Fibroblast of lung (primary cell): ENCODE results near the gene GNG12. TPM values are rescaled to one million over a fixed set of nuclear protein-coding genes. Genes with fewer than 3 reads are reported as not detected.
A peak's percentile ranks its signal among the peaks of the same experiment; 100 is the strongest.

Experiments
- DNase-seq, 2 donors: peaks; one replicate each; pipeline versions ENCODE4 v3.0.0 to v3.0.0-alpha.2; 2010; ENCODE audit warnings: low read depth in 2 of 2
- H2AFZ ChIP-seq: 2 replicates; pipeline ENCODE4 v1.5.1; 2012; ENCODE audit warnings: low read length, control low read depth, inconsistent platforms
- H3K27ac ChIP-seq: 2 replicates; pipeline ENCODE4 v1.5.1; 2011; ENCODE audit warnings: low read length, control low read depth; ENCODE audit not compliant: insufficient read depth
- H3K27me3 ChIP-seq: 2 replicates; pipeline ENCODE4 v1.5.1; 2011; ENCODE audit warnings: mild to moderate bottlenecking, low read length; ENCODE audit not compliant: control insufficient read depth, insufficient read depth
- H3K36me3 ChIP-seq: 2 replicates; pipeline ENCODE4 v1.5.1; 2011; ENCODE audit warnings: low read length; ENCODE audit not compliant: control insufficient read depth, insufficient read depth
- H3K4me1 ChIP-seq: 2 replicates; pipeline ENCODE4 v1.5.1; 2011; ENCODE audit warnings: low read length; ENCODE audit not compliant: control insufficient read depth, insufficient read depth; ENCODE audit errors: extremely low read depth
- H3K4me2 ChIP-seq: 2 replicates; pipeline ENCODE4 v1.5.1; 2011; ENCODE audit warnings: low read length, control low read depth; ENCODE audit not compliant: insufficient read depth; ENCODE audit errors: extremely low read depth
- H3K4me3 ChIP-seq, 4 experiments: fragments of 200-600 bp in 1 of 4; sonication (generic) in 1 of 4; replicated peaks in 1 of 4; 2 replicates each; pipeline ENCODE4 v1.5.1; 2011 to 2016; ENCODE audit warnings: low read length in 4 of 4, low read depth in 3 of 4, mild to moderate bottlenecking in 3 of 4, control low read depth in 2 of 4, inconsistent platforms in 1 of 4, mixed read lengths in 1 of 4; ENCODE audit not compliant: insufficient read depth in 1 of 4; ENCODE audit errors: control extremely low read depth in 1 of 4
- H3K79me2 ChIP-seq: 2 replicates; pipeline ENCODE4 v1.5.1; 2012; ENCODE audit warnings: mild to moderate bottlenecking, low read length, inconsistent platforms; ENCODE audit not compliant: control insufficient read depth, insufficient read depth
- H3K9ac ChIP-seq: 2 replicates; pipeline ENCODE4 v1.5.1; 2011; ENCODE audit warnings: mild to moderate bottlenecking, low read length, control low read depth; ENCODE audit not compliant: insufficient read depth
- H3K9me3 ChIP-seq: 2 replicates; pipeline ENCODE4 v1.5.1; 2012; ENCODE audit warnings: low read depth, low read length; ENCODE audit not compliant: control insufficient read depth, insufficient read depth
- H4K20me1 ChIP-seq: 2 replicates; pipeline ENCODE4 v1.5.1; 2011; ENCODE audit warnings: low read length; ENCODE audit not compliant: control insufficient read depth, insufficient read depth; ENCODE audit errors: extremely low read depth
- CTCF ChIP-seq, 2 donors: IDR thresholded peaks in 1 of 2; conservative IDR thresholded peaks in 1 of 2; 1 replicate in 1 of 2; 2 replicates in 1 of 2; pipeline ENCODE4 v1.5.1; 2011 to 2012; ENCODE audit warnings: low read length in 2 of 2, control low read depth in 1 of 2, inconsistent platforms in 1 of 2, low read depth in 1 of 2, mild to moderate bottlenecking in 1 of 2
- EZH2 ChIP-seq: IDR thresholded peaks from 2 replicates; pipeline ENCODE4 v1.5.1; 2012; ENCODE audit warnings: low read length, control low read depth, mild to moderate bottlenecking; ENCODE audit errors: missing control alignments
- polyA plus RNA-seq, 2 donors: library from polyadenylated mRNA; depleted of rRNA in 1 of 2; stranded (reverse) in 1 of 2; unstranded in 1 of 2; fragments of >200 nt; gene quantifications; 2 replicates each; pipeline ENCODE4 v1.2.1, GENCODE V29; 2011 to 2012; ENCODE audit warnings: missing spikeins in 1 of 2
- total RNA-seq: library from RNA; depleted of rRNA; stranded (reverse); fragments of >200 nt; gene quantifications from 2 replicates; pipeline ENCODE4 v1.2.1, GENCODE V29; 2014

The GNG12 gene
- total and polyA plus RNA-seq, 2 donors (not counting 1 experiment from before 2014, with no cell fraction given) = 127 to 241 TPM

- H3K27me3 ChIP-seq = no peaks in the 10 kb centered on the region
These were observed 46.2 kb upstream of the GNG12 start for GRCh38 chr1:67879485-67879884.

GRCh38 chr1:67874501-67875111 is 41.3 kb upstream of the GNG12 start:
- Histone ChIP-seq H3K9me3 (no peaks in the 10 kb centered on the region), H2AFZ (no peak overlapping the region), H4K20me1 (no peaks in the 10 kb centered on the region), H3K36me3 (no peaks in the 10 kb centered on the region), H3K27ac (no peak overlapping the region), H3K79me2 (no peaks in the 10 kb centered on the region), H3K4me3 (no peak overlapping the region), H3K27me3 (no peaks in the 10 kb centered on the region), H3K4me2 (no peak overlapping the region), H3K9ac (no peak overlapping the region), H3K4me1 (no peaks in the 10 kb centered on the region)
- no peak for TF ChIP-seq CTCF (conservative IDR thresholded peaks at IDR 0.05 in 1 of 2, IDR thresholded peaks at IDR 0.05 in 1 of 2; ENCODE audit: low read depth in 1 of 2, low read length in 2 of 2)
- no peak for TF ChIP-seq EZH2
- DNase-seq = peak in 1 of 2 donors; percentile 86

More at GRCh38 chr1:67879485-67879884, 46.2 kb upstream of the GNG12 start:
- Histone ChIP-seq H3K36me3 (no peaks in the 10 kb centered on the region), H3K4me2 (no peak overlapping the region), H4K20me1 (no peaks in the 10 kb centered on the region), H3K79me2 (no peaks in the 10 kb centered on the region), H3K4me1 (peaks cover 9% of the 10 kb centered on the region), H3K9me3 (no peaks in the 10 kb centered on the region), H3K9ac (no peak overlapping the region), H2AFZ (no peak overlapping the region), H3K27ac (no peak overlapping the region), H3K4me3 (no peak overlapping the region)
- TF ChIP-seq CTCF (conservative IDR thresholded peaks at IDR 0.05 in 1 of 2, IDR thresholded peaks at IDR 0.05 in 1 of 2; ENCODE audit: low read depth in 1 of 2, low read length in 2 of 2) (no peak), EZH2 (no peak)
- no peak for DNase-seq

GRCh38 chr1:67869233-67869632 is 36.0 kb upstream of the GNG12 start:
- no peaks in the 10 kb centered on the region for H3K4me1 ChIP-seq
- no peaks in the 10 kb centered on the region for H3K9me3 ChIP-seq
- H3K9ac ChIP-seq = no peak overlapping the region
- no peaks in the 10 kb centered on the region for H4K20me1 ChIP-seq
- DNase-seq = no peak
- no peak overlapping the region for H3K4me2 ChIP-seq
- no peak overlapping the region for H2AFZ ChIP-seq
- TF ChIP-seq CTCF (conservative IDR thresholded peaks at IDR 0.05 in 1 of 2, IDR thresholded peaks at IDR 0.05 in 1 of 2; ENCODE audit: low read depth in 1 of 2, low read length in 2 of 2) (no peak), EZH2 (no peak)
- no peaks in the 10 kb centered on the region for H3K27me3 ChIP-seq
- H3K79me2 ChIP-seq = no peaks in the 10 kb centered on the region
- H3K4me3 ChIP-seq = no peak overlapping the region
- H3K36me3 ChIP-seq = no peaks in the 10 kb centered on the region
- H3K27ac ChIP-seq = no peak overlapping the region
